Measurements from ENCODE around the gene BSCL2. TPM values are rescaled to one million over a fixed set of nuclear protein-coding genes. Genes with fewer than 3 reads are reported as not detected.
A peak's percentile ranks its signal among the peaks of the same experiment; 100 is the strongest.
"Not testable (repeated sequence)": the region's sequence is repeated elsewhere in the genome, so short reads cannot be mapped to it uniquely, and the experiment has no call there.

BSCL2 gene
- total RNA-seq, 1 donor from 2014 or later = 58.3 TPM

GRCh38 chr11:62747475-62748160 is 40.4 kb upstream of the BSCL2 start:
- Mint-ChIP-seq H3K4me1 (peaks cover 11% of the 10 kb centered on the region), H3K4me3 (no peak overlapping the region), H3K9me3 (no peaks in the 10 kb centered on the region), H3K27ac (peak overlapping the region; percentile 77), H3K36me3 (peaks cover 13% of the 10 kb centered on the region), H3K27me3 (ENCODE audit: low read depth) (no peaks in the 10 kb centered on the region)
- TF ChIP-seq, protein P1, sequence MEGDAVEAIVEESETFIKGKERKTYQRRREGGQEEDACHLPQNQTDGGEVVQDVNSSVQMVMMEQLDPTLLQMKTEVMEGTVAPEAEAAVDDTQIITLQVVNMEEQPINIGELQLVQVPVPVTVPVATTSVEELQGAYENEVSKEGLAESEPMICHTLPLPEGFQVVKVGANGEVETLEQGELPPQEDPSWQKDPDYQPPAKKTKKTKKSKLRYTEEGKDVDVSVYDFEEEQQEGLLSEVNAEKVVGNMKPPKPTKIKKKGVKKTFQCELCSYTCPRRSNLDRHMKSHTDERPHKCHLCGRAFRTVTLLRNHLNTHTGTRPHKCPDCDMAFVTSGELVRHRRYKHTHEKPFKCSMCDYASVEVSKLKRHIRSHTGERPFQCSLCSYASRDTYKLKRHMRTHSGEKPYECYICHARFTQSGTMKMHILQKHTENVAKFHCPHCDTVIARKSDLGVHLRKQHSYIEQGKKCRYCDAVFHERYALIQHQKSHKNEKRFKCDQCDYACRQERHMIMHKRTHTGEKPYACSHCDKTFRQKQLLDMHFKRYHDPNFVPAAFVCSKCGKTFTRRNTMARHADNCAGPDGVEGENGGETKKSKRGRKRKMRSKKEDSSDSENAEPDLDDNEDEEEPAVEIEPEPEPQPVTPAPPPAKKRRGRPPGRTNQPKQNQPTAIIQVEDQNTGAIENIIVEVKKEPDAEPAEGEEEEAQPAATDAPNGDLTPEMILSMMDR (IDR thresholded peaks at IDR 0.05; ENCODE audit: unreplicated experiment) = no peak
- no peak for DNase-seq (ENCODE audit: low spot score in 2 of 2, unreplicated experiment in 2 of 2)

GRCh38 chr11:62737196-62737595 is 30.0 kb upstream of the BSCL2 start:
- no peak for DNase-seq (ENCODE audit: low spot score in 2 of 2, unreplicated experiment in 2 of 2)
- Mint-ChIP-seq H3K27me3 (ENCODE audit: low read depth) (no peaks in the 10 kb centered on the region), H3K27ac (no peak overlapping the region), H3K9me3 (no peaks in the 10 kb centered on the region), H3K36me3 (peaks cover 25% of the 10 kb centered on the region), H3K4me1 (no peaks in the 10 kb centered on the region), H3K4me3 (no peak overlapping the region)
- TF ChIP-seq, protein P1 (IDR thresholded peaks at IDR 0.05; ENCODE audit: unreplicated experiment) = no peak

- Mint-ChIP-seq H3K4me1 (peaks cover 18% of the 10 kb centered on the region), H3K27ac (no peak overlapping the region), H3K36me3 (peaks cover 12% of the 10 kb centered on the region), H3K4me3 (no peak overlapping the region), H3K9me3 (no peaks in the 10 kb centered on the region), H3K27me3 (ENCODE audit: low read depth) (no peaks in the 10 kb centered on the region)
- TF ChIP-seq, protein P1 (IDR thresholded peaks at IDR 0.05; ENCODE audit: unreplicated experiment) = no peak
- no peak for DNase-seq (ENCODE audit: low spot score in 2 of 2, unreplicated experiment in 2 of 2)
Measured at GRCh38 chr11:62732830-62733229, 25.6 kb upstream of the BSCL2 start.

- not testable (repeated sequence) for DNase-seq (ENCODE audit: low spot score in 2 of 2, unreplicated experiment in 2 of 2); H3K9me3 Mint-ChIP-seq; H3K27me3 Mint-ChIP-seq (ENCODE audit: low read depth); H3K36me3 Mint-ChIP-seq
- peak overlapping the region; percentile 73 for H3K27ac Mint-ChIP-seq
- peak overlapping the region; percentile 95 for H3K4me3 Mint-ChIP-seq
- peaks cover 29% of the 10 kb centered on the region for H3K4me1 Mint-ChIP-seq
Measured at GRCh38 chr11:62730076-62730475, 22.9 kb upstream of the BSCL2 start.

- Mint-ChIP-seq H3K4me1 (peaks cover 45% of the 10 kb centered on the region), H3K27me3 (ENCODE audit: low read depth) (no peaks in the 10 kb centered on the region), H3K9me3 (no peaks in the 10 kb centered on the region), H3K27ac (peak within 1 kb of the TSS; percentile 100), H3K4me3 (peak within 1 kb of the TSS; percentile 95), H3K36me3 (peaks cover 9% of the 10 kb centered on the region)
- TF ChIP-seq, protein P1 (IDR thresholded peaks at IDR 0.05; ENCODE audit: unreplicated experiment) = no peak
- peak; percentile 76 to 80 for DNase-seq (ENCODE audit: low spot score in 2 of 2, unreplicated experiment in 2 of 2)
Measured at GRCh38 chr11:62728171-62728988, 21.2 kb upstream of the BSCL2 start, which contains the start of gene TTC9C. TSS of gene TTC9C (plus strand) at chr11:62728486. CDS start at chr11:62728849, 363 bp downstream.

DNA sequence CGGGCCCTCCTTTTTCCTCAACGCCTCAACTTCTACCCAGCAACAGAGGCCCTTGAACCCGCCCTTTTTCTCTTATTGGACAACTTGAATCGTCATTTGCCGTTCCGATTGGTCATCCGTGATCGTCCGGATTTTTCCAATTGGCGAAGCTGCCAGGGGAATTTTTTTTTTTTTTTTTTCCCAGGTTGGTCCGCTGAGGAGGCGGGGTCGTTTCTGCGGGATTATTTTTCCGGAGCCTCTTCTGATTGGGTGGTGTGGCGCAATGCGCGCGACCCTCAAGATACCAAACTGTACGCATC is 20.6 kb upstream of the BSCL2 start:
- H3K36me3 Mint-ChIP-seq = peaks cover 5% of the 10 kb centered on the region
- H3K4me3 Mint-ChIP-seq = peak overlapping the region; percentile 95
- H3K4me1 Mint-ChIP-seq = peaks cover 46% of the 10 kb centered on the region
- DNase-seq (ENCODE audit: low spot score in 2 of 2, unreplicated experiment in 2 of 2) = peak; percentile 68 to 79
- TF ChIP-seq, protein P1 (IDR thresholded peaks at IDR 0.05; ENCODE audit: unreplicated experiment) = no peak
- peak overlapping the region; percentile 100 for H3K27ac Mint-ChIP-seq
- no peaks in the 10 kb centered on the region for H3K9me3 Mint-ChIP-seq
- H3K27me3 Mint-ChIP-seq (ENCODE audit: low read depth) = no peaks in the 10 kb centered on the region
